Endothelial cell of hepatic sinusoid (primary cell): ENCODE data around the gene HOXD1.

Experiments
- in situ Hi-C: cut with HindIII; loops from 2 replicates; pipeline ENCODE4 v1.10.0; 2017; ENCODE audit warnings: low sequenced_read_pairs

Gene HOXD1

DNA sequence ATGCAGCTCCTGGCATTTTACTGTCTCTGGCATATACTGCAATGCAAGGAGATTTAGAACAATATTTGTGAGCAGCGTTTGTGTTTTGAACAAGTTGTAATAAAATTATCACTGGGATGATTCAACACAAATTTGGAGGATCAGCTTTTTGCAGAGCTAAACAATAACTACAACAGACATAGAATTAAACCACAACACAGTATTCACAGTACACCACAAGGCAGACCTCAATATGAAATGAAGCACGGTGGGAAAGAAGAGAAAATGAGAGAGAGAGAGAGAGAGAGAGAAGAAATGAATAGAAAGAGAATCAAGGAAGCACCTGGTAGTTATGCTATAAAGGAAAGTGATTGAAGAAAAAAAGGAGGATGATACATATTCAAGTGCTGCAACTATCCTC, 39.4 kb downstream of the HOXD1 start:
- in situ Hi-C loops: no loop called here

DNA sequence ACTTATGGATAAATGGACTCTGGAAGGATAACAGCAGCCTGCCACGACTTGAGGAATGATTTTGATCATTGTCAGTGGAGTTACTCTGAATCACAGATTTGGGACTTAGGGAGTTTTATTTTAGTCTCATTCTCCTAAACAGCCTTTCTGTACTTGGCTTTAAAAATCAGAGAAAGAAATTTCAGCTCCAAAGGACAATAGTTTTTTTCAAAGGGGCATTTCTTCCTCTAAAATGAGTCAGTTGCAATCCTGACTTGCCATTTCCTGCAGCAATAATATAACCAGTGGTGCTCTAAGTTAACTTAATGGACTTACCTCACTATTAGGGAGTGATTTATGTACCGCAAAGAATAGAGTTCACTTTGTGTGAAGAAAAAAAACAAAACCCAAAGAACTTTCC, 45.7 kb downstream of the HOXD1 start:
- in situ Hi-C loops: no loop called here

GRCh38 chr2:176234940-176235339, 46.5 kb downstream of the HOXD1 start:
- in situ Hi-C loops: no loop called here

DNA sequence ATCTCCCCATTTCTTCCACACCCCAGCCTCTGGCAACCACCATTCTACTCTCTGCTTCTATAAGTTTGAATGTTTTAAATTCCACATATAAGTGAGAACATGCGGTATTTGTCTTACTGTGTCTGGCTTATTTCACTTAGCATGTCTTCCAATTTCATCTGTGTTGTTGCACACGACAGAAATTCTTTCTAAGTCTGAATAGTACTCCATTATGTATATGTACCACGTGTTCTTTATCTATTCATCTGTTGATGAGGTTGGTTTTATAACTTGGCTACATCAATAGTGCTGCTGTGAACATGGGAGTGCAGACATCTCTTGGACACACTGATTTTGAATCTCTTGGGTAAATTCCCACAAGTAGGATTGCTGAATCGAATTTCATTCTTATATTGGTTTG, 49.0 kb downstream of the HOXD1 start:
- in situ Hi-C loops: no loop called here

- in situ Hi-C loops: no loop called here
Measured at GRCh38 chr2:176239031-176239430, 50.6 kb downstream of the HOXD1 start.

DNA sequence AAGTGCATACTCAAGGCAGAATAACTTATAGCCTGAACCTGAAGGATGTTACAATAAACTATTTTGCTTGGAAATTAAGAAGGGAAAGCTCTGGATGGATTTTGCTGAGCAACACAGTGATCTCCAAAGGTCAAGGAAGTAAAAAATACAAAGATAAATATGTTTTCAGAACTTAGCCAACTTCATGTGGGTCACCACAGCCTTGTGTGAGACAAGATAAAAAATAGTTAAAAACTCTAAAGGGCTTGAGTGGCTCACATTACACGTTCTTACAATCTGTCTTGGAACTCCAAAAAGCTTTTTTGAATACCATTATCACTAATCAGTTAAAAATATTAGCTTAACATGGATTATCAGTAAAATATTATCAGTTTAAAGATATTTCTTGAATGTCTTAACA, 51.8 kb downstream of the HOXD1 start:
- in situ Hi-C loops: no loop called here
